GM18507 (cell line): Measurements from ENCODE around the gene DNAH10.

Experiments used
- DNase-seq: peaks from one replicate; pipeline ENCODE4 v3.0.0; 2011; ENCODE audit warnings: low read depth; ENCODE audit not compliant: insufficient read length; ENCODE audit errors: extremely low spot score
- FAIRE-seq: peaks from 2 replicates; lab custom pipeline; 2011; peaks lifted over from hg19 to GRCh38; lab: Jason Lieb, UNC

Gene DNAH10

GRCh38 chr12:123744836-123745235 lies 17.3 kb upstream of the DNAH10 start:
- no peak for FAIRE-seq

GRCh38 chr12:123747309-123747708 lies 14.8 kb upstream of the DNAH10 start:
- FAIRE-seq (no peak), DNase-seq (no peak)

More at GRCh38 chr12:123744836-123745235, 17.3 kb upstream of the DNAH10 start:
- DNase-seq = no peak

- no peak for DNase-seq
These were observed 13.9 kb upstream of the DNAH10 start for GRCh38 chr12:123748161-123748560.

DNA sequence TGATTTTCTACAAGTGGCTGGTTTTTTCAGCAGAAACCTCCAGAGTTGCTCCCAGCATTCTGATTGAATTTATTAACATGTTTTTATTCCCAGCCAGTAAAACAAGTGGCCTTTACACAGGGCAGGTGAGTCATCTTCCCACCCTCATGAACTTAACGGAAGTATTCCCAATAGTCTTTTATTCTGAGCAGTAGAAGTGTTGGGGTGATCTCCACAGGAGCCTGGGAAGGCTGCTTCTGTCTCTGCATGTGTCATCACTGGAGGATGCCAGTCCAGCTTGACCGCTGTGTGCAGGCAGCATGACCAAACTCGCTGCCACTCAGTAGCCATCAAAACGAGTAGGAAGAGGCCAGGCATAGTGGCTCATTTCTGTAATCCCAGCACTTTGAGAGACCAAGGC lies 13.4 kb upstream of the DNAH10 start:
- FAIRE-seq = no peak
- DNase-seq = no peak

More at GRCh38 chr12:123748161-123748560, 13.9 kb upstream of the DNAH10 start:
- FAIRE-seq = no peak

DNA sequence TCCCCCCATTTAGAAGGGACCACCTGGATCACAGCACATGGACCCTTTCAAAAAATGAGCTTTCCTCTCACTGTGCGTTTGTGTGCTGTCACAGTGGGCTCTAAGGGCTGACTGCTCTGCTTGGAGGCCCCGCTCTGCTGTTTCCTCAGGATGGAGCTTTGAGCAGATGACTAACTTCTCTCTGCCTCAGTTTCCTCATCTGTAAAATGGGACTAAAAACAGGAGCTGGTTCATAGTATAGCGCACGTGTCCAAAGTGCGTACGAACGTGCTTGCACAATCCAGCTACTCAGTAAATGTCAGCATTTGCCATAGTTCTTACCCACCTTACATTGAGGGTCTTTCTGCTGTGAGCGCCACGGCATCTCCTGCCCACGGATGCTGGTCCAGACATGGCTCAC lies 12.7 kb upstream of the DNAH10 start:
- no peak for DNase-seq
- no peak for FAIRE-seq

DNA sequence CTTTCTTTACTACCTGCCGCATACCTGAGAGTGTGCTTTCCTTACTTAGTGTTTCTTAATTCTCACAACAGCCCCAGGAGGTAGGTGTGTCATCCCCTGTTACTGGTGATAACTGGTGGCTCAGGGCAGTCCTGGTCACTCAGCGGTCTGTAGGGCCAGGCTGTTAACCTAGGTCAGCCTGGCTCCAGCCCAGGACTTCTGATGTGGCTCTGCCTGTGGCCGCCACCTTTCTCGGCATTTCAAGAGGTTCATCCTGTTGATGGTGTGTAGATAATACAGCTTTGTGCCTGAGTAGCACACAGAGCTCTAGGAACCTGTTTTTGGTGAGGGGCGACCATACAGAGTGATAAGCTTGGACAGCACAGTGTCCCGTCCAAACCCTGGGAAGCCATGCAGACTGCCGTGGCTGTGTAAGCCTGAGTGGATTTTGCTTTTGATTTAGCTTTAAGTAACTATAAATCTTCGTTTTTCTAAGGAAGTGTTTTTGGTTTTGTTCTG lies 11.9 kb upstream of the DNAH10 start:
- DNase-seq (no peak), FAIRE-seq (no peak)

DNA sequence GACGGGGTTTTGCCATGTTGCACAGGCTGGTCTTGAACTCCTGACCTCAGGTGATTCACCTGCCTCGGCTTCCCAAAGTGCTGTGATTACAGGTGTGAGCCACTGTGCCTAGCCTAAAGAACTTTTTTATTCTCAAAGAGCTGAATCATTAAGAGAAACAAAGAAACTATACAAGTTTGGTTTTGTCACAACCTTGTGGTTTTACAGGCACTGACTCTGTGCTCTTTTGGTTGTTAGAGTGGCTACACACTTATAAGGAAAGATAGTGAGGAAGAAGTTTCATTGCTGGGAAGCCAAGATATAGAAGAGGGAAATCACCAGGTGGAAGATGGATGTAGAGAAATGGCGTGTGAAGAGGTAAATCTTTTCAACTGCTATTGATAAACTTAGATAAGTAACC lies 10.1 kb upstream of the DNAH10 start:
- FAIRE-seq (no peak), DNase-seq (no peak)

- FAIRE-seq = no peak
These were observed 7.9 kb upstream of the DNAH10 start for GRCh38 chr12:123754041-123754772.

GRCh38 chr12:123757561-123757960 lies 4.5 kb upstream of the DNAH10 start:
- no peak for DNase-seq
- FAIRE-seq = no peak

More at GRCh38 chr12:123754041-123754772, 7.9 kb upstream of the DNAH10 start:
- no peak for DNase-seq

GRCh38 chr12:123760267-123760938 lies 1.7 kb upstream of the DNAH10 start:
- no peak for FAIRE-seq
- DNase-seq = no peak

DNA sequence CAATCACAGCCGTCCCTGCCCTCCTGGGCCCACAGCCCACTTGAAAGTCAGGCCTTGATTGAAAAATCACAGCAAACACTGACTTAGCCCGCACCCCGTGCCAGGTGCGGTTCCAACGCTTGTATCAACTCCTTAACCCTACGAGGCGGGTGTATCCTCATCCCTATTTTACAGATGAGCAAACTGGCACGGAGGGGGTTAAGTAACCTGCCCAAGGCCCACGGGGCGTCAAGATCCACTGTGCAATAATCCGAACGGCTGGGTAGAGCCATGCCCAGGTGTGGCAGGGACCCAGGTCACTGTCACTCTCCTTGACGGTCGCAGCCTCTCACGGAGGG lies 583 bp downstream of the DNAH10 start:
- no peak for FAIRE-seq
- no peak for DNase-seq

- FAIRE-seq = no peak
- DNase-seq = no peak
These were observed 992 bp downstream of the DNAH10 start for GRCh38 chr12:123763093-123763492.

- no peak for DNase-seq
- FAIRE-seq = no peak
These were observed 2.0 kb downstream of the DNAH10 start for GRCh38 chr12:123764109-123764508.

- DNase-seq (no peak), FAIRE-seq (no peak)
These were observed 3.5 kb downstream of the DNAH10 start for GRCh38 chr12:123765504-123766035.

- FAIRE-seq = peak; percentile 85
- peak; percentile 30 for DNase-seq
These were observed 5.5 kb downstream of the DNAH10 start for GRCh38 chr12:123767613-123768012.

DNA sequence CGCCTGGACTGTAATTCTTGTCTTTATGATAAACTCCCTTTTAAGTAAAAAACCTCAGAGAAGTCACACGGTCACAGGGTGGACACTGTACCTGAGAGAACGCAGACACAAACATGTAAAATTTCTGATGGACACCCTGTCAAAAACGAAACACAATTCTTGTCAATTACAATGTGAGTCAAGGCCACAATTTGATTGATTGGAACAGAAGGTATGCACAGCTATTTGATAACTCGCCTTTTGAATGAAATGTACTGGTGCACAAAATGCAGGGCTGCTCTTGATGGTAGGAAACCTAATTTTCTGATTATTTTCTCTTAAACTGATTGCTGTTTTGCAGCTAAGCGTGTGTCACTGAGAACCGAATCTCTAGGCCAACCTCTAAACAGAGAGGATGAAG lies 9.2 kb downstream of the DNAH10 start:
- DNase-seq (no peak), FAIRE-seq (no peak)

GRCh38 chr12:123772074-123772473 lies 10.0 kb downstream of the DNAH10 start:
- FAIRE-seq = no peak

DNA sequence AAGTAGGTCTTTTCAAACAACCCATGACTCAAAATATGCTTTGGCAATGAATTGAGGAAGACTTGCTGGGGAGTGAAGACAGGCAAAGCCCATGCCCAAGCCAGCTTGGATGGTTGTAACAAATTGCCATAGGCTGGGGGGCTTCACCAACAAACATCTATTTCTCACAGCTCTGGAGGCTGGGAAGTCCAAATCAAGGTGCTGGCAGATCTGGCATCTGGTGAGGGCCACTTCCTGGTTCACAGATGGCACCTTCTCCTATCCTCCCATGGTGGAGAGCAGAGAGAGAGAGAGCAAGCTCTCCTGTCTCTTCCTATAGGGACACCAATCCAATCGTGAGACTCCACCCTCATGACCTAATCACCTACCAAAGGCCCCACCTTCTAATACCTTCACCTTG lies 11.3 kb downstream of the DNAH10 start:
- DNase-seq (no peak), FAIRE-seq (no peak)

More at GRCh38 chr12:123772074-123772473, 10.0 kb downstream of the DNAH10 start:
- no peak for DNase-seq

DNA sequence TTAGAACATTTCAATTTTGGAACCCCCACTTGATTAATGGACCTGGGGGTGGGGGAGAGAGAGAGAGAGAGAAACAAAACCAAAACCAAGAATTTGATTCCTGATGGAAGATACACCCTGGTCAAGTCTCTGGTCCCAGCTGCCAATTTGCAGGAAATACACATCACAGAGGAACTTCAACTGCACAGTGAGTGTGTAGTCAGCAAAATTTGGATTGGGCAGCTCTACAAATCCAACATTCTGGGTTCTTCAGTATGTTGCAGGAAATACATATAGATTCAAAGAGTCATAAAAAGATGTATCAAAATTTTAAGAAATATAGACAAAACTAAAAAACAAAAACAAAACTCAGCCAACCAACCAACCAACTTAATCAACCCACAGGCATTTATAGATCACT lies 17.4 kb downstream of the DNAH10 start:
- DNase-seq (no peak), FAIRE-seq (no peak)

DNA sequence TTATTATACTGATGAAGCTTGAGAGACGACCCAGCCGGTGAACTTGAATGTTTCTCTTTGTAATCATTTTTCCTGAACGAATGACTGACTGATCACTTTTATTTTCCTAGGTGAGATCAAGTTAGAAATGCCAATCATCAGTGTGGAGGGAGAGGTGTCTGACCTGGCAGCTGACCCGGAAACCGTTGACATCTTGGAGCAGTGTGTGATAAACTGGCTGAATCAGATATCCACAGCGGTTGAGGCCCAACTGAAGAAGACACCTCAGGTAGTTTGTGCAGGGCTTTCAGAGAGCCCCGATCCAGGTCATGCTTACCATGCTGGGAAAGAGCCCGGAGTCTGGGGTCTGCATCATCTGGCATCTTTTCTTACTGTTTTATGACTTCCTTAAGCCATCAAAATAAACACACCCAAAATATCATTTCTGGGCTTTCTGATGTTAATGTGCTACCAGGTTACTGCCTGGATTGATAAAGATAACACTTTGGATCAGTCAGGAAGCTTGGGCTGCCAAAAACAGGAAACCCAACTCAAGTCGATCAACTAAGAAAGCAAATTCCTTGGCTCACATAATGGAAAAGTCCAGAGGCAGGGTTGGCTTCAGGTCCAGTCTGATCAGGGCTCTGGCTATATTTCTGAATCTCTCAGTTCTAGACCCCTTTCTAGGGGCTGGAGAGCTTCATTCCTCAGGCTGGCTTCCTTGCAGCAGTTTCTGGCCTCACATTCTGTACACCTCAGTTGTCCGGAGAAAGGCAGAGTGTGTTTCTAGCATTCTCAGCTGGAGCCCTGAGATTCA lies 21.1 kb downstream of the DNAH10 start:
- DNase-seq (no peak), FAIRE-seq (no peak)
